ENCODE data around the gene KPNA6.

DNA sequence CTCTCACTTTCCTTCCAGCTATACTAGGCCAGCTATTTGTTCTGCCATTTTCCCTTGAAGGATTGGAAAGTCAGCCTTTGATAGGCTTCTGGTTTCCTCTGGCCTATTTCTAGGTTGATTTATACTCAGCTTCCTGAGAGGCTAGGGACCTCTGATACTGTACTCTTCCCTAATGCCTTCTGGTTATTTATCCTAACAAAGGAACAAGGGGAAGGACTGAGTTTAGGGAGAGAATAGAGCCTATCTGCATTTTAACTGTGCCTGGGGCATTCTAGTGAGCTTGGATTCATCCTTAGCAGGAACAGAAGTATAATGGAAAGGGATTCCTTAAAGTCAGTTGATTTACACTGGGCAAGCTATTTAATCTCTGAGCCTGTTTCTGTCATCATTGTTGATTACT, 46.9 kb upstream of the KPNA6 start:
- TF ChIP-seq, protein P1, sequence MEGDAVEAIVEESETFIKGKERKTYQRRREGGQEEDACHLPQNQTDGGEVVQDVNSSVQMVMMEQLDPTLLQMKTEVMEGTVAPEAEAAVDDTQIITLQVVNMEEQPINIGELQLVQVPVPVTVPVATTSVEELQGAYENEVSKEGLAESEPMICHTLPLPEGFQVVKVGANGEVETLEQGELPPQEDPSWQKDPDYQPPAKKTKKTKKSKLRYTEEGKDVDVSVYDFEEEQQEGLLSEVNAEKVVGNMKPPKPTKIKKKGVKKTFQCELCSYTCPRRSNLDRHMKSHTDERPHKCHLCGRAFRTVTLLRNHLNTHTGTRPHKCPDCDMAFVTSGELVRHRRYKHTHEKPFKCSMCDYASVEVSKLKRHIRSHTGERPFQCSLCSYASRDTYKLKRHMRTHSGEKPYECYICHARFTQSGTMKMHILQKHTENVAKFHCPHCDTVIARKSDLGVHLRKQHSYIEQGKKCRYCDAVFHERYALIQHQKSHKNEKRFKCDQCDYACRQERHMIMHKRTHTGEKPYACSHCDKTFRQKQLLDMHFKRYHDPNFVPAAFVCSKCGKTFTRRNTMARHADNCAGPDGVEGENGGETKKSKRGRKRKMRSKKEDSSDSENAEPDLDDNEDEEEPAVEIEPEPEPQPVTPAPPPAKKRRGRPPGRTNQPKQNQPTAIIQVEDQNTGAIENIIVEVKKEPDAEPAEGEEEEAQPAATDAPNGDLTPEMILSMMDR (IDR thresholded peaks at IDR 0.05; ENCODE audit: extremely low read depth in 1 of 2, insufficient read depth in 1 of 2, low read depth in 1 of 2, low read length in 2 of 2) = no peak
- no peak for TF ChIP-seq POLR2A (IDR thresholded peaks at IDR 0.05; ENCODE audit: low read depth, low read length)
- TF ChIP-seq, protein P2, sequence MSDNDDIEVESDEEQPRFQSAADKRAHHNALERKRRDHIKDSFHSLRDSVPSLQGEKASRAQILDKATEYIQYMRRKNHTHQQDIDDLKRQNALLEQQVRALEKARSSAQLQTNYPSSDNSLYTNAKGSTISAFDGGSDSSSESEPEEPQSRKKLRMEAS (IDR thresholded peaks at IDR 0.05; ENCODE audit: insufficient read depth, insufficient read length) = no peak

Measured in endothelial cell of umbilical vein (primary cell).